H9 (cell line): ENCODE measurements around the gene SLPI. TPM values are rescaled to one million over a fixed set of nuclear protein-coding genes. Genes with fewer than 3 reads are reported as not detected.

ENCODE experiments used
- DNase-seq: peaks from one replicate; pipeline ENCODE4 v3.0.0-alpha.2; 2017
- H2AFZ ChIP-seq: one replicate; pipeline ENCODE4 v1.6.1; 2013; ENCODE audit warnings: mild to moderate bottlenecking, low read length, control low read depth, moderate library complexity
- H2AK5ac ChIP-seq: 2 replicates; pipeline ENCODE4 v1.6.1; 2013; ENCODE audit warnings: low read length, control low read depth, mixed read lengths; ENCODE audit not compliant: insufficient read length
- H2BK120ac ChIP-seq: one replicate; pipeline ENCODE4 v1.6.1; 2013; ENCODE audit warnings: low read depth, mild to moderate bottlenecking, low read length, control low read depth, inconsistent platforms; ENCODE audit not compliant: poor library complexity, severe bottlenecking
- H2BK12ac ChIP-seq: 2 replicates; pipeline ENCODE4 v1.6.1; 2013; ENCODE audit warnings: low read length, control low read depth, mixed read lengths, low read depth; ENCODE audit not compliant: insufficient read length
- H2BK15ac ChIP-seq: 2 replicates; pipeline ENCODE4 v1.6.1; 2013; ENCODE audit warnings: low read depth, low read length, control low read depth
- H2BK20ac ChIP-seq: one replicate; pipeline ENCODE4 v1.6.1; 2013; ENCODE audit warnings: low read depth, mild to moderate bottlenecking, low read length, control low read depth, inconsistent platforms; ENCODE audit not compliant: poor library complexity, severe bottlenecking
- H2BK5ac ChIP-seq: 2 replicates; pipeline ENCODE4 v1.6.1; 2013; ENCODE audit warnings: low read length, control low read depth, mixed read lengths; ENCODE audit not compliant: insufficient read length
- H3K14ac ChIP-seq: 2 replicates; pipeline ENCODE4 v1.6.1; 2013; ENCODE audit warnings: low read length, control low read depth; ENCODE audit not compliant: insufficient read depth
- H3K18ac ChIP-seq: 2 replicates; pipeline ENCODE4 v1.6.1; 2013; ENCODE audit warnings: low read depth, mild to moderate bottlenecking, mixed read lengths, low read length, control low read depth; ENCODE audit not compliant: insufficient read length
- H3K23ac ChIP-seq: 2 replicates; pipeline ENCODE4 v1.6.1; 2013; ENCODE audit warnings: low read length, control low read depth, mixed read lengths, low read depth; ENCODE audit not compliant: insufficient read length
- H3K23me2 ChIP-seq: 2 replicates; pipeline ENCODE4 v1.6.1; 2013; ENCODE audit warnings: low read depth, mild to moderate bottlenecking, mixed read lengths, low read length, control low read depth; ENCODE audit not compliant: insufficient read length, poor library complexity, severe bottlenecking
- H3K27ac ChIP-seq: 2 replicates; pipeline ENCODE4 v1.5.1; 2013; ENCODE audit warnings: low read length, control low read depth, mixed read lengths, low read depth; ENCODE audit not compliant: insufficient read length
- H3K27me3 ChIP-seq: 2 replicates; pipeline ENCODE4 v1.6.1; 2013; ENCODE audit warnings: low read length, control low read depth, inconsistent platforms; ENCODE audit not compliant: insufficient read depth
- H3K4ac ChIP-seq: 2 replicates; pipeline ENCODE4 v1.6.1; 2013; ENCODE audit warnings: low read depth, mild to moderate bottlenecking, control low read depth, inconsistent platforms, low read length, moderate library complexity
- H3K4me1 ChIP-seq: 2 replicates; pipeline ENCODE4 v1.6.1; 2013; ENCODE audit warnings: low read length, control low read depth, inconsistent platforms; ENCODE audit not compliant: insufficient read depth
- H3K4me2 ChIP-seq: 2 replicates; pipeline ENCODE4 v1.6.1; 2013; ENCODE audit warnings: low read length, control low read depth, mixed read lengths; ENCODE audit not compliant: insufficient read length, insufficient read depth
- H3K56ac ChIP-seq: 2 replicates; pipeline ENCODE4 v1.6.1; 2013; ENCODE audit warnings: low read depth, mild to moderate bottlenecking, mixed read lengths, low read length, control low read depth; ENCODE audit not compliant: insufficient read length
- H3K79me1 ChIP-seq: 2 replicates; pipeline ENCODE4 v1.6.1; 2013; ENCODE audit warnings: low read depth, mild to moderate bottlenecking, moderate library complexity, low read length, control low read depth, inconsistent platforms; ENCODE audit not compliant: insufficient read depth, poor library complexity, severe bottlenecking
- H3K79me2 ChIP-seq: 2 replicates; pipeline ENCODE4 v1.6.1; 2013; ENCODE audit warnings: low read length, control low read depth, inconsistent platforms; ENCODE audit not compliant: insufficient read depth
- H3K9ac ChIP-seq: 2 replicates; pipeline ENCODE4 v1.6.1; 2013; ENCODE audit warnings: low read length, control low read depth, mixed read lengths; ENCODE audit not compliant: insufficient read length; ENCODE audit errors: extremely low read depth
- H3K9me3 ChIP-seq: one replicate; pipeline ENCODE4 v1.6.1; 2013; ENCODE audit warnings: low read depth, low read length, inconsistent platforms; ENCODE audit not compliant: control insufficient read depth
- H3T11ph ChIP-seq: one replicate; pipeline ENCODE4 v1.6.1; 2013; ENCODE audit warnings: mild to moderate bottlenecking, low read length, control low read depth, inconsistent platforms
- H4K20me1 ChIP-seq: one replicate; pipeline ENCODE4 v1.6.1; 2013; ENCODE audit not compliant: control insufficient read depth, insufficient read length, insufficient read depth
- H4K5ac ChIP-seq: 2 replicates; pipeline ENCODE4 v1.6.1; 2013; ENCODE audit warnings: low read depth, mild to moderate bottlenecking, mixed read lengths, low read length, control low read depth; ENCODE audit not compliant: insufficient read length
- H4K8ac ChIP-seq: replicated peaks from 2 replicates; pipeline ENCODE4 v1.6.1; 2013; ENCODE audit warnings: low read length, control low read depth, mixed read lengths, low read depth; ENCODE audit not compliant: insufficient read length
- H4K91ac ChIP-seq: 2 replicates; pipeline ENCODE4 v1.6.1; 2013; ENCODE audit warnings: low read depth, mild to moderate bottlenecking, moderate library complexity, mixed read lengths, low read length, control low read depth; ENCODE audit not compliant: insufficient read length
- H3K27ac Mint-ChIP-seq, 3 experiments: 2 replicates in 2 of 3; 3 replicates in 1 of 3; pipeline ENCODE4 v1.8.0; 2020 to 2021; ENCODE audit warnings: mixed read lengths in 3 of 3, mild to moderate bottlenecking in 1 of 3, moderate library complexity in 1 of 3
- H3K27me3 Mint-ChIP-seq: 2 replicates; pipeline ENCODE4 v1.8.0; 2021; ENCODE audit warnings: low read depth, mild to moderate bottlenecking, moderate library complexity, mixed read lengths
- H3K36me3 Mint-ChIP-seq, 3 experiments: 2 replicates in 2 of 3; 3 replicates in 1 of 3; pipeline ENCODE4 v1.8.0; 2020 to 2021; ENCODE audit warnings: low read depth in 3 of 3, mixed read lengths in 3 of 3; ENCODE audit not compliant: insufficient read depth in 1 of 3
- H3K4me1 Mint-ChIP-seq, 2 experiments: 2 replicates each; pipeline ENCODE4 v1.8.0; 2020; ENCODE audit warnings: mixed read lengths in 2 of 2
- H3K4me3 Mint-ChIP-seq, 2 experiments: 2 replicates in 1 of 2; 3 replicates in 1 of 2; pipeline ENCODE4 v1.8.0; 2020 to 2021; ENCODE audit warnings: mild to moderate bottlenecking in 2 of 2, mixed read lengths in 2 of 2, moderate library complexity in 1 of 2
- H3K9me3 Mint-ChIP-seq, 2 experiments: 2 replicates in 1 of 2; 3 replicates in 1 of 2; pipeline ENCODE4 v1.8.0; 2020; ENCODE audit warnings: mild to moderate bottlenecking in 2 of 2, mixed read lengths in 2 of 2, moderate library complexity in 1 of 2
- WGBS: extraction: QIAGEN DNeasy Blood & Tissue Kit; methylation state at CpG from one replicate; pipeline ENCODE4 v1.1.7; 2013; ENCODE audit warnings: missing lambda C conversion rate, low lambda C conversion rate, mixed read lengths; ENCODE audit not compliant: insufficient read length; ENCODE audit errors: extremely low coverage; 5-methylcytosine and 5-hydroxymethylcytosine counted together
- total RNA-seq: library from RNA; stranded (reverse); gene quantifications from 2 replicates; pipeline ENCODE4 v1.2.1, GENCODE V29; 2021
- TF ChIP-seq, protein P1 (sequence below): fragments of 200-600 bp; sonication (generic); conservative IDR thresholded peaks from 3 replicates; pipeline ENCODE4 v1.8.0; 2021; ENCODE audit warnings: antibody characterized with exemption, mild to moderate bottlenecking

The SLPI gene
- total RNA-seq, 1 experiment from 2014 or later, result not detected

DNA sequence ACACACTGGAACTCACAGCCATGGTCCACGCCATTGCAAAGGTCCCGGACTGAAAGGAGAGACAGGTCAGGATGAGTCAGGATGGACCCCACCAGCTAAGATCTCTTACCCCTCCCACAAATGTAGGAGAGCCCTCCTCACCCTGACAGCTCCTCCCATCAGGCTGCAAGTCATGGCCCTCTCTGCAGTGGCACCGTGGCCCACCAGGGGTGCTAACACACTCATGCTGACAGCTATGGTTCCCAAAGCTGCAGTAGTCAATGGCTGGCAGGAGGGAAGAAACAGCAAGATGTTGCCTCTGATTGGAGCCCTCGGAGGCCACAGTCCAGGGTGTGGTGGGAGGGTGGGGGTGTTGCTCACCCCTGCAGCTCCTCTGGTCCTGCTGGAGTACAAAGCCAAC is 46.6 kb upstream of the SLPI start:
- peaks cover 3 to 6% of the 10 kb centered on the region in 2 experiments; a peak in 4 of 5 replicates for H3K9me3 Mint-ChIP-seq
- no peak overlapping the region for H3T11ph ChIP-seq

More for the DNA sequence above, 46.6 kb upstream of the SLPI start:
- Histone ChIP-seq H3K27ac (no peak overlapping the region), H4K5ac (no peak overlapping the region), H4K91ac (no peak overlapping the region), H2BK12ac (no peak overlapping the region), H3K79me2 (no peaks in the 10 kb centered on the region), H2BK20ac (no peak overlapping the region), H3K4me2 (no peak overlapping the region), H2BK15ac (no peak overlapping the region), H3K23me2 (peaks cover 5% of the 10 kb centered on the region), H3K4ac (no peak overlapping the region), H3K18ac (no peak overlapping the region), H3K9ac (no peak overlapping the region), H3K23ac (no peak overlapping the region), H2AFZ (no peak overlapping the region), H3K9me3 (no peaks in the 10 kb centered on the region), H3K27me3 (no peaks in the 10 kb centered on the region), H3K79me1 (no peaks in the 10 kb centered on the region), H3K4me1 (no peaks in the 10 kb centered on the region), H2BK5ac (no peak overlapping the region), H3K14ac (no peak overlapping the region), H4K20me1 (no peaks in the 10 kb centered on the region), H2AK5ac (no peak overlapping the region), H3K56ac (no peak overlapping the region), H4K8ac (no peak overlapping the region), H2BK120ac (no peak overlapping the region)
- H3K4me1 Mint-ChIP-seq, result peaks cover 8 to 13% of the 10 kb centered on the region in 2 experiments; a peak in 3 of 4 replicates
- H3K27me3 Mint-ChIP-seq, result peaks cover 19% of the 10 kb centered on the region
- H3K27ac Mint-ChIP-seq, result no peak overlapping the region
- TF ChIP-seq, protein P1, sequence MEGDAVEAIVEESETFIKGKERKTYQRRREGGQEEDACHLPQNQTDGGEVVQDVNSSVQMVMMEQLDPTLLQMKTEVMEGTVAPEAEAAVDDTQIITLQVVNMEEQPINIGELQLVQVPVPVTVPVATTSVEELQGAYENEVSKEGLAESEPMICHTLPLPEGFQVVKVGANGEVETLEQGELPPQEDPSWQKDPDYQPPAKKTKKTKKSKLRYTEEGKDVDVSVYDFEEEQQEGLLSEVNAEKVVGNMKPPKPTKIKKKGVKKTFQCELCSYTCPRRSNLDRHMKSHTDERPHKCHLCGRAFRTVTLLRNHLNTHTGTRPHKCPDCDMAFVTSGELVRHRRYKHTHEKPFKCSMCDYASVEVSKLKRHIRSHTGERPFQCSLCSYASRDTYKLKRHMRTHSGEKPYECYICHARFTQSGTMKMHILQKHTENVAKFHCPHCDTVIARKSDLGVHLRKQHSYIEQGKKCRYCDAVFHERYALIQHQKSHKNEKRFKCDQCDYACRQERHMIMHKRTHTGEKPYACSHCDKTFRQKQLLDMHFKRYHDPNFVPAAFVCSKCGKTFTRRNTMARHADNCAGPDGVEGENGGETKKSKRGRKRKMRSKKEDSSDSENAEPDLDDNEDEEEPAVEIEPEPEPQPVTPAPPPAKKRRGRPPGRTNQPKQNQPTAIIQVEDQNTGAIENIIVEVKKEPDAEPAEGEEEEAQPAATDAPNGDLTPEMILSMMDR, result peak; percentile 64
- peak; percentile 90 for DNase-seq
- no peak overlapping the region for H3K4me3 Mint-ChIP-seq
- whole genome bisulfite sequencing, result no CpG with 5 or more reads among the region's 4 CpGs
- no peaks in the 10 kb centered on the region for H3K36me3 Mint-ChIP-seq
